OCI-LY1 (cell line): ENCODE results near the gene CAPG.
A peak's percentile ranks its signal among the peaks of the same experiment; 100 is the strongest.

Experiments
- H2AFZ ChIP-seq: fragments of 200-600 bp; sonication (generic), shearing (Covaris generic); 2 replicates; pipeline ENCODE4 v1.6.0; 2014; ENCODE audit warnings: antibody characterized with exemption, mild to moderate bottlenecking, low read length
- H3F3A ChIP-seq: fragments of 200-600 bp; sonication (generic), shearing (Covaris generic); 2 replicates; pipeline ENCODE4 v1.6.0; 2014; ENCODE audit warnings: mild to moderate bottlenecking, antibody characterized with exemption, low read length, moderate library complexity; ENCODE audit not compliant: insufficient read depth
- H3K27ac ChIP-seq: fragments of 200-600 bp; sonication (generic); 2 replicates; pipeline ENCODE4 v1.5.1; 2014; ENCODE audit warnings: low read length, mixed run types, mild to moderate bottlenecking, low read depth; ENCODE audit not compliant: poor library complexity, severe bottlenecking
- H3K27me3 ChIP-seq: fragments of 200-600 bp; sonication (generic); 2 replicates; pipeline ENCODE4 v1.6.0; 2014; ENCODE audit warnings: antibody characterized with exemption, mild to moderate bottlenecking, low read length, moderate library complexity; ENCODE audit not compliant: insufficient read depth
- H3K36me3 ChIP-seq: fragments of 200-600 bp; sonication (generic); 2 replicates; pipeline ENCODE4 v1.6.1; 2014; ENCODE audit warnings: mild to moderate bottlenecking, antibody characterized with exemption, low read length, moderate library complexity, mixed read lengths; ENCODE audit not compliant: insufficient read depth
- H3K4me1 ChIP-seq: fragments of 200-600 bp; sonication (generic); 2 replicates; pipeline ENCODE4 v1.5.1; 2014; ENCODE audit warnings: mild to moderate bottlenecking, low read length, moderate library complexity; ENCODE audit not compliant: insufficient read depth, severe bottlenecking
- H3K4me2 ChIP-seq: fragments of 200-600 bp; sonication (generic), shearing (Covaris generic); 2 replicates; pipeline ENCODE4 v1.6.1; 2014; ENCODE audit warnings: low read length
- H3K4me3 ChIP-seq: fragments of 200-600 bp; sonication (generic); 2 replicates; pipeline ENCODE4 v1.5.1; 2014; ENCODE audit warnings: low read length, low read depth, mild to moderate bottlenecking, mixed read lengths; ENCODE audit not compliant: poor library complexity, severe bottlenecking
- H3K79me2 ChIP-seq: fragments of 200-600 bp; shearing (Covaris generic); 2 replicates; pipeline ENCODE4 v1.6.1; 2016; ENCODE audit warnings: mixed run types, low read length, mixed read lengths; ENCODE audit not compliant: insufficient read depth
- H3K9ac ChIP-seq: fragments of 200-600 bp; sonication (generic), shearing (Covaris generic); 2 replicates; pipeline ENCODE4 v1.6.1; 2014; ENCODE audit warnings: mild to moderate bottlenecking, low read length, mixed read lengths
- H3K9me2 ChIP-seq: fragments of 200-600 bp; sonication (generic), shearing (Covaris generic); 2 replicates; pipeline ENCODE4 v1.6.1; 2014; ENCODE audit warnings: low read depth, mild to moderate bottlenecking, low read length, mixed read lengths
- H3K9me3 ChIP-seq: fragments of 200-600 bp; shearing (Covaris generic); 2 replicates; pipeline ENCODE4 v1.6.1; 2014; ENCODE audit warnings: low read length, mixed read lengths
- H4K20me1 ChIP-seq: fragments of 200-600 bp; sonication (generic), shearing (Covaris generic); 2 replicates; pipeline ENCODE4 v1.6.0; 2016; ENCODE audit warnings: mild to moderate bottlenecking, low read length; ENCODE audit not compliant: insufficient read depth
- CTCF ChIP-seq: fragments of 200-600 bp; sonication (generic), shearing (Covaris generic); IDR thresholded peaks from 2 replicates; pipeline ENCODE4 v1.5.1; 2017; ENCODE audit warnings: mild to moderate bottlenecking, antibody characterized with exemption, low read length, moderate library complexity, mixed read lengths
- EZH2 ChIP-seq: fragments of 200-600 bp; sonication (generic), shearing (Covaris generic); IDR thresholded peaks from 2 replicates; pipeline ENCODE4 v1.8.0; 2017; ENCODE audit warnings: borderline replicate concordance, mixed run types, mild to moderate bottlenecking, antibody characterized with exemption, low read length, moderate library complexity, mixed read lengths

CAPG gene

DNA sequence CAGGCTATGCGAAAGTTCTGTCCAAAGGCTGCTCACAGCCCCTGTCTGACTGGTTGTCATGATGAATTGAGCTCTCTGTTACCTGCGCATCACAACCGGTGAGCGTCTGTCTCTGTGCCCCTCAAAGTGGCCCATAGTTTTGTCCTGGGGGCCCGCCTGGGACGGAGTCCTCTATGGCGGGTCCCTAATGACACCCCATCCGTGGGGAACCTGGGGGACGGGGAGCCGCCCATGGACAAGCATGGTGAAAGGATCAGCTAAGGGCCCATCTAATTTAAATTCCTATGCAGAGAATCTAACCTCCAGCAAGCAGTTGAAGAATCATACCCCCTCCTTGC lies 55.1 kb downstream of the CAPG start:
- Histone ChIP-seq H3K9me2 (no peaks in the 10 kb centered on the region), H3K27ac (peak overlapping the region; percentile 2), H3K9ac (peak overlapping the region; percentile 80), H2AFZ (peak overlapping the region; percentile 3; the same call in 1 of the 2 replicates), H4K20me1 (no peaks in the 10 kb centered on the region), H3K79me2 (no peaks in the 10 kb centered on the region), H3K4me3 (peak overlapping the region; percentile 79), H3F3A (no peaks in the 10 kb centered on the region), H3K4me2 (peak overlapping the region; percentile 90), H3K4me1 (peaks cover 27% of the 10 kb centered on the region), H3K27me3 (no peaks in the 10 kb centered on the region), H3K36me3 (peaks cover 42% of the 10 kb centered on the region), H3K9me3 (no peaks in the 10 kb centered on the region)
- TF ChIP-seq CTCF (no peak), EZH2 (no peak)

- Histone ChIP-seq H3K36me3 (peaks cover 42% of the 10 kb centered on the region), H3K27me3 (no peaks in the 10 kb centered on the region), H2AFZ (peak within 1 kb of the TSS; percentile 56; the same call in 1 of the 2 replicates), H3K27ac (peak within 1 kb of the TSS; percentile 15), H3K9me3 (no peaks in the 10 kb centered on the region), H3F3A (no peaks in the 10 kb centered on the region), H3K79me2 (no peaks in the 10 kb centered on the region), H3K4me1 (peaks cover 27% of the 10 kb centered on the region), H3K4me3 (peak within 1 kb of the TSS; percentile 79), H3K4me2 (peak within 1 kb of the TSS; percentile 99), H3K9me2 (no peaks in the 10 kb centered on the region), H3K9ac (peak within 1 kb of the TSS; percentile 87), H4K20me1 (no peaks in the 10 kb centered on the region)
- TF ChIP-seq CTCF (no peak), EZH2 (no peak)
Observed at GRCh38 chr2:85354286-85355072, 55.7 kb downstream of the CAPG start, which contains the start of the genes ELMOD3 and RETSAT. ELMOD3 (plus strand) TSS chr2:85354769; CDS start chr2:85357199, 2,430 bp downstream. RETSAT (minus strand) TSS chr2:85354528; CDS start chr2:85354507, 21 bp downstream.

GRCh38 chr2:85353876-85354285 lies 56.3 kb downstream of the CAPG start:
- Histone ChIP-seq H3K4me3 (peak overlapping the region; percentile 79), H3K4me2 (peak overlapping the region; percentile 99), H3K9ac (peak overlapping the region; percentile 87), H3K36me3 (peaks cover 45% of the 10 kb centered on the region), H3K27me3 (no peaks in the 10 kb centered on the region), H3K9me3 (no peaks in the 10 kb centered on the region), H3K27ac (peak overlapping the region; percentile 15), H3K9me2 (no peaks in the 10 kb centered on the region), H2AFZ (peak overlapping the region; percentile 56; the same call in 1 of the 2 replicates), H3K4me1 (peaks cover 27% of the 10 kb centered on the region), H3K79me2 (no peaks in the 10 kb centered on the region), H3F3A (no peaks in the 10 kb centered on the region), H4K20me1 (no peaks in the 10 kb centered on the region)
- TF ChIP-seq CTCF (no peak), EZH2 (no peak)
